ENCODE results near the gene PLA2G12A. TPM values are rescaled to one million over a fixed set of nuclear protein-coding genes. Genes with fewer than 3 reads are reported as not detected.

Gene PLA2G12A
- total RNA-seq, 1 experiment from 2014 or later, result 37.9 TPM

- H3K9me3 ChIP-seq (ENCODE audit: control insufficient read depth in 1 of 2, insufficient read depth in 1 of 2, low read depth in 1 of 2, low read length in 2 of 2), result no peaks in the 10 kb centered on the region
- H3K36me3 ChIP-seq (ENCODE audit: control insufficient read depth in 1 of 2, insufficient read depth in 2 of 2, low read length in 2 of 2), result no peaks in the 10 kb centered on the region
- no peak overlapping the region for H3K27ac ChIP-seq (ENCODE audit: low read depth, low read length)
- H3K4me2 ChIP-seq (ENCODE audit: low read length), result no peak overlapping the region
- ATAC-seq (no peak), DNase-seq (ENCODE audit: low read depth, low spot score) (no peak)
- RAD21 ChIA-PET (ENCODE audit: low non-redundant PET in 1 of 2, low total read pairs in 2 of 2, uncharacterized antibody in 2 of 2, unreplicated experiment in 2 of 2), result no interaction called here
- H3K4me3 ChIP-seq (replicated peaks in 1 of 2; ENCODE audit: low read depth in 1 of 2, low read length in 2 of 2), result no peak overlapping the region
- no peaks in the 10 kb centered on the region for H3K9me2 ChIP-seq (ENCODE audit: insufficient read depth)
- intact Hi-C loops (cut with micrococcal nuclease), result no loop called here
- POLR2A ChIA-PET, result no interaction called here
- H3K4me1 ChIP-seq (ENCODE audit: control insufficient read depth in 1 of 2, insufficient read depth in 2 of 2, low read length in 2 of 2), result no peaks in the 10 kb centered on the region
- no peaks in the 10 kb centered on the region for H3K27me3 ChIP-seq (ENCODE audit: insufficient read depth, low read length)
- CTCF ChIA-PET, result no interaction called here
- no TSS peak for BruUV-seq (replicated peaks)
- no peaks in the 10 kb centered on the region for H3K79me2 ChIP-seq (ENCODE audit: insufficient read depth, low read length)
- H2AFZ ChIP-seq (ENCODE audit: low read depth, low read length, poor library complexity, severe bottlenecking), result no peak overlapping the region
- no peak overlapping the region for H3K9ac ChIP-seq (ENCODE audit: low read length)
- TF ChIP-seq ELF1 (IDR thresholded peaks at IDR 0.05; ENCODE audit: borderline replicate concordance, low read depth) (no peak), SP1 (IDR thresholded peaks at IDR 0.05; ENCODE audit: low read depth) (no peak), POLR2AphosphoS5 (IDR thresholded peaks at IDR 0.05; ENCODE audit: low read depth, low read length) (no peak), ZFX (IDR thresholded peaks at IDR 0.05) (no peak), TCF7L2 (IDR thresholded peaks at IDR 0.05; ENCODE audit: borderline replicate concordance, extremely low read depth, insufficient read depth, insufficient read length) (no peak), EGR1 (IDR thresholded peaks at IDR 0.05; ENCODE audit: low read depth) (no peak), POLR2A (IDR thresholded peaks at IDR 0.05; ENCODE audit: borderline replicate concordance, extremely low read depth, insufficient read depth, insufficient read length) (no peak), CTCF (IDR thresholded peaks at IDR 0.05 in 2 of 3, conservative IDR thresholded peaks at IDR 0.05 in 1 of 3; ENCODE audit: borderline replicate concordance in 1 of 3, insufficient read depth in 1 of 3, low read depth in 2 of 3, low read length in 2 of 3) (no peak), EZH2phosphoT487 (IDR thresholded peaks at IDR 0.05; ENCODE audit: borderline replicate concordance) (no peak)
- no peaks in the 10 kb centered on the region; the same call in 1 of the 2 replicates for H4K20me1 ChIP-seq (ENCODE audit: insufficient read depth)
Observed at GRCh38 chr4:109749388-109750082, 19.7 kb upstream of the PLA2G12A start.

All from HCT116 (cell line).